GM18511 (cell line): ENCODE results near the gene ZNF529.

Experiments used
- ATAC-seq: cut with Tn5 transposase; IDR thresholded peaks from one replicate; pipeline ENCODE4 v1.9.1; 2021; ENCODE audit warnings: mild to moderate bottlenecking, moderate library complexity; ENCODE audit not compliant: unreplicated experiment

Gene ZNF529

DNA sequence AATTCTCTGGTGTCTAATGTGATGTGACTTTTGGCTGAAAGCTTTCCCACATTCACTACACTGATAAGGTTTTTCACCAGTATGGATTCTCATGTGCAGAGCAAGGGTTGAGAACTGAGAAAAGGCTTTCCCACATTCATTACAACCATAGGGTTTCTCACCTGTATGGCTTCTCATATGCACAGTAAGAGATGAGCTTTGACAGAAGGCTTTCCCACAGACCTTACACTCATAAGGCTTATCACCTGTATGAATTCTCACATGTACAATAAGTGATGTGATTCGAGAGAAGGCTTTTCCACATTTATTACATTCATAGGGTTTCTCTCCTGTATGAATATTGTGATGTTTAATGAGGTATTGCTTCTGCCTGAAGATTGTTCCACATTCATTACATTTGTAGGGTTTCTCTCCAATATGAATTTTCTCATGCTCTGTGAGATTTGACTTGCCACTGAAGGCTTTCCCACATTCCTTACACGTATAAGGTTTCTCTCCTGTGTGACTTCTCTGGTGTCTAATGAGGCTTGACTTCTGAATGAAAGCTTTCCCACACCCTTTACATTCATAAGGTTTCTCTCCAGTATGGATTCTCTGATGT is 59.0 kb downstream of the ZNF529 start:
- ATAC-seq, result no peak

DNA sequence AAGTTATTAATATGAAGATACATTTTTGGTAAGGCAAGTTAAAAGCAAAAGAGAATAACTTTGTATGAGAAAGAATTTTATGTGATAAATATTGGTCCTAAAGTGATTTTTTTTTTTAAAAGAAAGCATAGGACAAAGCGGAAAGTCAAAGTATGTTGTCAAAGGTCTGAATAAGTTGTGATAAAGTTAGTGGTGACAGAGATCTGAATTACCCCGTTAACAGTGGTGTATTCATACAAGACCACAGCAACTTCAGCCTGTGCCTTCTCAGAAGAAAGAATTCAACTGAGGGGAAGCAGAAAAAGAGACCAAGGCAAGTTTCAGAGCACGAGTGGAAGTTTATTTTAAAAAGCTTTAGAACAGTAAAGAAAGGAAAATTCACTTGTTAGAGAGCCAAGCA is 64.8 kb downstream of the ZNF529 start:
- ATAC-seq, result no peak

DNA sequence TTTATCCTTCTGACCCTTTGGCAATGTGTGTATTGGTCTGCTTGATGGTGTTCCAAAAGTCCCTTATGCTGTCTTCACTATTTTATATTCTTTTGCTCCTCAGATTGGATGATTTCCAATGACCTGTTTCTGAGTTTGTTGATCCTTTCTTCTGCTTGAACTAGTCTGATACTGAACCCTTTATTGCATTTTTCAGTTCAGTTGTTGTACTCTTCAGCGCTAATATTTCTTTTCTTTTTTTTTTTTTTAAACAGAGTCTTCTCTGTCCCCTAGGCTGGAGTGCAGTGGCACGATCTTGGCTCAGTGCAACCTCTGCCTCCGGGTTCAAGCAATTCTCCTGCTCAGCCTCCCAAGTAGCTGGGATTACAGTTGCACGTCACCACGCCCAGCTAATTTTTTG is 71.1 kb downstream of the ZNF529 start:
- ATAC-seq, result no peak

- no peak for ATAC-seq
Measured at GRCh38 chr19:36497001-36497400, 76.1 kb downstream of the ZNF529 start.
